Adrenal gland (tissue), 12 donors: ENCODE data around the gene GSE1. TPM values are rescaled to one million over a fixed set of nuclear protein-coding genes. Genes with fewer than 3 reads are reported as not detected.

Experiments used
- DNase-seq, 7 donors: peaks; one replicate each; pipeline ENCODE4 v3.0.0-alpha.2; 2019 to 2020
- H3K27ac ChIP-seq, 5 donors: fragments of 200-600 bp; sonication (generic) in 4 of 5; 1 replicate in 3 of 5; 2 replicates in 2 of 5; pipeline versions ENCODE4 v1.5.1 to v1.8.0; 2016 to 2020; ENCODE audit warnings: mild to moderate bottlenecking in 1 of 5
- H3K27me3 ChIP-seq: fragments of 200-600 bp; 2 replicates; pipeline ENCODE4 v1.8.0; 2021
- H3K36me3 ChIP-seq, 2 donors: fragments of 200-600 bp; replicated peaks in 1 of 2; 1 replicate in 1 of 2; 2 replicates in 1 of 2; pipeline versions ENCODE4 v1.5.1 to v1.8.0; 2018 to 2022
- H3K4me1 ChIP-seq, 2 donors: fragments of 200-600 bp; replicated peaks in 1 of 2; 1 replicate in 1 of 2; 2 replicates in 1 of 2; pipeline versions ENCODE4 v1.5.1 to v1.8.0; 2018 to 2021
- H3K4me3 ChIP-seq, 4 donors: fragments of 200-600 bp; sonication (generic) in 3 of 4; one replicate each; pipeline ENCODE4 v1.5.1; 2016 to 2018
- H3K9me3 ChIP-seq, 3 donors: fragments of 200-600 bp; sonication (generic) in 1 of 3; replicated peaks in 1 of 3; 1 replicate in 2 of 3; 2 replicates in 1 of 3; pipeline versions ENCODE4 v1.5.1 to v1.8.0; 2016 to 2021
- CTCF ChIP-seq, 6 experiments: fragments of 450-650 bp in 4 of 6; fragments of 200-600 bp in 2 of 6; sonication (generic) in 1 of 6; IDR thresholded peaks; 1 replicate in 5 of 6; 2 replicates in 1 of 6; pipeline versions ENCODE4 v1.5.1 to v1.8.0; 2016 to 2021; ENCODE audit warnings: antibody characterized with exemption in 6 of 6, mild to moderate bottlenecking in 2 of 6, moderate library complexity in 1 of 6
- POLR2A ChIP-seq, 2 donors: fragments of 450-650 bp; IDR thresholded peaks; one replicate each; pipeline ENCODE4 v1.6.1; 2017; ENCODE audit warnings: antibody characterized with exemption in 2 of 2, mild to moderate bottlenecking in 2 of 2, moderate library complexity in 1 of 2
- WGBS, 4 donors: extraction: QIAGEN DNeasy Blood & Tissue Kit in 2 of 4; methylation state at CpG; one replicate each; pipeline versions ENCODE4 v1.1.5 to v1.1.7; 2013 to 2017; 5-methylcytosine and 5-hydroxymethylcytosine counted together
- intact Hi-C, 2 donors: fragments of 100-400 bp; cut with DNase I; formaldehyde crosslinking; loops; one replicate each; pipeline versions ENCODE4 v1.14.1 to v1.15.0; 2022 to 2023
- polyA plus RNA-seq, 3 donors: library from polyadenylated mRNA; stranded (reverse); fragments of 200-250 nt in 2 of 3; fragments of 350-450 nt in 1 of 3; fragmentation: Illumina TruSeq in 1 of 3; extraction: RNeasy Lipid Tissue Mini Kit (QIAGEN cat#74804) in 1 of 3; gene quantifications; one replicate each; pipeline ENCODE4 v1.2.3, GENCODE V29; 2013 to 2014
- total RNA-seq, 9 donors: library from RNA; depleted of rRNA in 4 of 9; stranded (reverse); fragments of >200 nt in 4 of 9; fragments of 120-200 nt in 1 of 9; fragmentation: NEBNext Ultra II Directional in 1 of 9; extraction: Animal tissue kit (Norgen Biotek cat#: 25700) in 1 of 9; gene quantifications; one replicate each; pipeline versions ENCODE4 v1.1.0 to v1.2.4, GENCODE V29; 2013 to 2023
- donor health status: healthy with polysubstance abuse.
- donor health status: Bipolar disorder and iron deficiency.
- donor health status: DM: yes; HTN: yes; CAD: no.
- donor health status: DM: no; HTN: no; CAD: no.
- donor health status: DM: no; HTN: no; CAD: no.
- donor health status: DM: yes; HTN: yes; CAD: no.

GSE1 gene
- total and polyA plus RNA-seq, 12 donors, result 7.8 to 99.9 (median 64.8) TPM

DNA sequence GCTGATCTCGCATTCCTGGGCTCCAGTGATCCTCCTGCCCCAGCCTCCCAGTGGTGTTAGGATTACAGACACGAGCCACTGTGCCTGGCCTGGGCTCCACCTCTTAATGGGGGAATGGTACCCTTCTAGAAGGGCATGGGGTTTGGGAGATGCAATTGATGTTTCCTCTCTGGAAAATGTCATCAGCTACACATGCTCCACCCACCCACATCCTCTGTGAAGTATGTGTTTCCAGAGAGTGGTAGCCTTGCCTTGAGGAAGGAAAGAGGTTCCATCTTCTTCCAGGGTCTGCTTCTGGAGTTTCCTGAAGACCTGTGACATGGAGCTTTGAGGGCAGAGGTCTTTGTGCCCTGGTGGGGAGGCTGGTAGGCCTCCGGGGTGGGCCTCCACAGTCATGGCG lies 45.2 kb upstream of the GSE1 start:
- Histone ChIP-seq H3K4me3 (no peak overlapping the region), H3K4me1 (peaks cover 12 to 41% of the 10 kb centered on the region in 2 donors), H3K27ac (no peak overlapping the region), H3K9me3 (no peaks in the 10 kb centered on the region), H3K36me3 (no peaks in the 10 kb centered on the region), H3K27me3 (no peaks in the 10 kb centered on the region)
- 95 to 98% (median 98%) methylated on average over 4 of the region's 4 CpGs for WGBS, 4 donors
- intact Hi-C loops, result loop anchor here in 1 of 2 donors (5.0 kb wide), 1 partner anchor 39 kb away; no protein-coding TSS in a partner anchor
- no peak for DNase-seq
- no peak for TF ChIP-seq POLR2A (IDR thresholded peaks at IDR 0.05)
- TF ChIP-seq CTCF (IDR thresholded peaks at IDR 0.05), result no peak

- 84 to 92% (median 84%) methylated on average over 8 of the region's 8 CpGs for WGBS, 4 donors
- no peak overlapping the region for H3K4me3 ChIP-seq
- no peaks in the 10 kb centered on the region for H3K27me3 ChIP-seq
- H3K4me1 ChIP-seq, result peaks cover 9 to 42% of the 10 kb centered on the region in 2 donors
- TF ChIP-seq POLR2A (IDR thresholded peaks at IDR 0.05) (no peak), CTCF (IDR thresholded peaks at IDR 0.05) (no peak)
- DNase-seq, result no peak
- intact Hi-C loops, result loop anchor here in 1 of 2 donors (5.0 kb wide), 1 partner anchor 39 kb away; no protein-coding TSS in a partner anchor
- H3K9me3 ChIP-seq, result no peaks in the 10 kb centered on the region
- H3K27ac ChIP-seq, result no peak overlapping the region
- H3K36me3 ChIP-seq, result no peaks in the 10 kb centered on the region
Measured at GRCh38 chr16:85568519-85568918, 44.6 kb upstream of the GSE1 start.

DNA sequence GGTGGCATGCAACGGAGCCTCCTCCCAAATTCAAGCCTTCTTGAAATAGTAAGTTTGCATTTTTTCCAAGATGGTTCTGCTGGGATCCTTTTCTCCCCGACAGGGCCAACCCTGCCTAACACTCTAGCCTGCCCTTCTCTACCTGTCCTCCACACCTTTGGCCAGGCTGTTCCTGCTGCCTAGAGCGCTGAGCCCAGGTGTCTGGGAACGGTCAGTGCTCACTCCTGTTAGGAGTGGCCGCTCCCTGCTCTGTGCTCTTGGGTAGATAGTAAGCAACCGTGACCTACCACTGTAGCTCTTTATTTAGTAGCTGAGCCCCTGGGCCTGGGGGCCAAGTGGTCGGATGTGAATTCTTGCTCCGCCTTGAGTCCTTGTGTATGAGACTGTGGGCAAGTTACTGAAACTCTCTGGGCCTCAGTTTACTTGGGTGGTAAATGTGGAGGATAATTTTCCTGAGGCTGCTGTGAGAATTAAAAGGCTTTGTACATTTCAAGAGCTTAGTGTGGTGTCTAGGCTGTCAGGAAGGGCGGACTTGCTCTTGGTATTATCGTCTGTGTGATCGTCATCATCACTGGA lies 44.0 kb upstream of the GSE1 start:
- TF ChIP-seq CTCF (IDR thresholded peaks at IDR 0.05) (no peak), POLR2A (IDR thresholded peaks at IDR 0.05) (no peak)
- no peaks in the 10 kb centered on the region for H3K9me3 ChIP-seq
- no peaks in the 10 kb centered on the region for H3K27me3 ChIP-seq
- H3K4me3 ChIP-seq, result no peak overlapping the region
- intact Hi-C loops, result loop anchor here in 1 of 2 donors (5.0 kb wide), 1 partner anchor 38 kb away; no protein-coding TSS in a partner anchor
- peaks cover 9 to 42% of the 10 kb centered on the region in 2 donors for H3K4me1 ChIP-seq
- 93 to 97% (median 96%) methylated on average over 11 of the region's 11 CpGs for WGBS, 4 donors
- no peak for DNase-seq
- H3K36me3 ChIP-seq, result no peaks in the 10 kb centered on the region
- H3K27ac ChIP-seq, result peak overlapping the region in 1 of 5 donors; percentile 49

DNA sequence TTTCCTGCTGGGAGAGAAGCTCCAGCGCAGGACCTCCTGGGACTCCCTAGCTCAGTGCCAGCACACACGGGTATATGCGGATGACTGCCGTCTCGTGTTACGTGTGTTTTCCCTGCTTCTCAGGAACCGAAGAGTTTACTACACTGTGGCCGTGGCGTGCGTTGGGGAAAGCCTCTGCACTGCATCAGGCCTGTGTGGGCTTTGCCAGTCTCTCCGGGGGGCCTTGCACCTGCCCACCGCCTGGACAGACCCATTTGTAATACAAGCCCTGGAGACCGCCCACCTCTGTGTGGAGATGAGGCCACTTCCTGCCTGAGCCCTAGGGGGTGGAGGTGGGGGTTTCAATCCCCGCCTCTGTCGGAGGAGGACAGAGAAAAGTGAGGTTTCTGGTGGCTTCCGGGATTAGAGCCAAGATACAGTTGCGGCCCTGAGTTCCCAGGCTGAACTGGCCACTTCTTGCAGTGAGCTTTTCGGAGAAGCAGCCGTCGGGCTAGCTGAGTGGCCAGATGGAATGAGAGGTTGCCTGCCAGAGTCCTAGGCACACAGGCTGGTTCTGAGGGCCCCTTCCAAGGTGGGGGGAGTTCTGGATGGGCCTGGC lies 43.4 kb upstream of the GSE1 start:
- intact Hi-C loops, result loop anchor here in 1 of 2 donors (5.0 kb wide), 1 partner anchor 38 kb away; no protein-coding TSS in a partner anchor
- Histone ChIP-seq H3K4me1 (peaks cover 14 to 47% of the 10 kb centered on the region in 2 donors), H3K36me3 (no peaks in the 10 kb centered on the region), H3K4me3 (no peak overlapping the region), H3K27me3 (no peaks in the 10 kb centered on the region), H3K9me3 (no peaks in the 10 kb centered on the region), H3K27ac (peak overlapping the region in 2 of 5 donors; percentile 49 to 56)
- WGBS, 4 donors, result 55 to 75% (median 62%) methylated on average over 16 to 20 of the region's 20 CpGs
- peak in 5 of 7 donors; percentile 51 to 75 (median 69) for DNase-seq
- no peak for TF ChIP-seq CTCF (IDR thresholded peaks at IDR 0.05)
